GM21423 (cell line): Measurements from ENCODE around the gene CFAP299.

Source experiments
- ATAC-seq: cut with Tn5 transposase; IDR thresholded peaks from one replicate; pipeline ENCODE4 v1.9.1; 2021; ENCODE audit warnings: mild to moderate bottlenecking, moderate library complexity; ENCODE audit not compliant: unreplicated experiment

The CFAP299 gene

GRCh38 chr4:80495865-80496264 lies 160.3 kb downstream of the CFAP299 start:
- ATAC-seq: no peak

DNA sequence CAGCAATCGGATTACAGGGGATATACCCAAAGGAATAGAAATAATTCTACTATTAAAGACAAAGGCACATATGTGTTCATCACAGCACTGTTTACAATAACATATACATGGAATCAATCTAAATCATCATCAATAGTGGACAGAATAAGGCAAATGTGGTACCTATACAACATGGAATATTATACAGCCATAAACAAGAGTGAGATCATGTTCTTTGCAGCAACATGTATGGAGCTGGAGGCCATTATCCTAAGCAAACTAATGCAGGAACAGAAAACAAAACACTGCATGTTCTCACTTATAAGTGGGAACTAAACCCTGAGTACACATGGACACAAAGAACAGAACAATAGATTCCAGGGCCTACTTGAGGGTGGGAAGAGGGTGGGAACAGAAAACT lies 163.2 kb downstream of the CFAP299 start:
- ATAC-seq: no peak

DNA sequence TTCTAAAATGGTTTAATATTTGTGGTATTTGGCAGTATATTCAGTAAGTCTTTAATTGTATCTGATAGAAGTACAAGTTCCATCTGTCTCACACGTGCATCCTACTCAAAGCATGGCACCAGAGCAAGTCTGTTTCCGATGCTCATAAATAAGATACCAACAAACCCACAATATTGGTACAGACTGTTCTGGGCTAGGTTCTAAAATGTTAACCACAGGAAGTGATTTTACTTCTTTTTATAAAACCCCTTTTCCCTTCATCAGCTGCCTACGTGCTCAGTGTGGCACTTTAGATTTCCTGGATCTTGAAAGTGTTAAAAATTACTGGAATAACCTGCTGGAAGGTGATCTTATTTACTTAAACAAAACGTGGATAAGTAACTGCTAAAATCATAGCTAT lies 165.1 kb downstream of the CFAP299 start:
- ATAC-seq: peak; percentile 49

DNA sequence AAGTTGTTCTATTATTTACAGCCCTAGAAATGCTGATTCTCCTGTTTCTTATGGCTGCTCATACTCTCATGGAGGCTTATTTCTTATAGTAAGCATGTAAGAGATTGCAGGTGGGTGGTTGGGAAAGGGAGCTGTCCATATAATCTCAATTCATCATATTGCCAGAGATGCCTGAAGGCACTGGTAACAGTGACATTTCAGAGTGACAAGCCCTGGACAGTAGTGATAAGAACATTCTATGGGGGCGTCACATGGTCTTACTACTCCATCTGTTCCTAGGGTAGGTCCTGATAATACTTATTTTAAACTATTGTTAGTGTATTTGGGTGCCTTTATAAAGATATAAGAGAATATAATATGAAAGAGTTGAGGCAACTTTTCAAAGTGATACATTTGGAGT lies 171.5 kb downstream of the CFAP299 start:
- ATAC-seq: no peak

- ATAC-seq: peak; percentile 92
Measured at GRCh38 chr4:80507507-80507906, 172.0 kb downstream of the CFAP299 start.

GRCh38 chr4:80515496-80515895 lies 180.0 kb downstream of the CFAP299 start:
- ATAC-seq: no peak

GRCh38 chr4:80521438-80521837 lies 185.9 kb downstream of the CFAP299 start:
- ATAC-seq: no peak

DNA sequence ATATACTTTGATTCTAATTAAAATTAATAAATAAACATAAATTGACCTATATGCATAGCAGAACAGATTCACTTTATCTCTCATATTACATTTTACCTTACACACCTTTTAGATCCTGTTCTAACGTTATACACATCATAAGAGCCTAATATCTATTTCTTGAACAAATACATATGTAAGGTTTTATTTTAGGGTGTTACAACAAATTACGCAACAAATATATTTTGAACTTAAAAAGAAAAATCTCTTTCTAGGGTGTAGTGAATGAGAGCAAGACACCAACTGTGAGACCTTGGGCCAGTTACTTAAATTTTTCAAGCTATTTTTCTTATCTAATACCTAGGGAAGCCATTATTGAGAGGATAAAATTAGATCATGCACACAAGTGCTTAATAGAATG lies 191.2 kb downstream of the CFAP299 start:
- no peak for ATAC-seq

- no peak for ATAC-seq
Measured at GRCh38 chr4:80529026-80529425, 193.5 kb downstream of the CFAP299 start.

- ATAC-seq: no peak
Measured at GRCh38 chr4:80532674-80533333, 197.3 kb downstream of the CFAP299 start.

DNA sequence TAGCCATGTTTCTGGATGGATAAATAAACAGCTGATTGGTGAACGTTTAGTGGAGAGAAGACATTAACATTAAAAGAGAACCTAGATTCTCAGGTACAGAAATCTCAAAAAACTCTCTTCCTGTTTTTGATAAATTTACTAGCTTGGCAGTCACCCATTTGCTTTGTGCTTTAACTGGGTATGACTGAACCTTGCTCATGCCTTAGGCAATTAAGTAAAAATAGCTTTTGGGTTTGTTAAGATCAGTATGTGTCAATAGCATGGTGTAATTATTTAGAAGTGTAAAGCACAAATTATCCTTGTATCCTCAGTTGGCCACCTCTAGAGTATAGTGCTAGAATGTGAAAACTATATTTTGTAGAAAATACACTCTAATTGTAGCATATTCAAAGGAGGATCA lies 200.0 kb downstream of the CFAP299 start:
- no peak for ATAC-seq

GRCh38 chr4:80538276-80538926 lies 202.9 kb downstream of the CFAP299 start:
- ATAC-seq: no peak

GRCh38 chr4:80539190-80539589 lies 203.7 kb downstream of the CFAP299 start:
- ATAC-seq: no peak

DNA sequence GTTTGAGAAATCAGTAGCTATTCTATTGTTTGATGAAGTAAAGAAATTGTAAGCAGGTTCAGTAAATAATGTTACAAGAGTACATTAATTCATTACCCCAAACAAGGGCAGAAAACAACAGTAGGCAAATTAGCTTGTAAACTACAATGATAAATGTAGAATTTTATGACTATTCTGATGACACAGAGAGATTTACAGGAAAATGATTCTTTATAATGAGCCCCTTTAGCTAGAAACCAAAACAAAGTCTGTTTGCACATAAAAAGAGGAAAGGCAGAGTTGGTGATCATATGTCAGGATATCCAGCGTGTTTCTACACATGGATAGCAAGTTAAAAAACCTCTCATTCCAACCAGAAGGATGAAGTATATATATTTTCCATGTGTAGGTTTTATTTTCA lies 204.8 kb downstream of the CFAP299 start:
- no peak for ATAC-seq

DNA sequence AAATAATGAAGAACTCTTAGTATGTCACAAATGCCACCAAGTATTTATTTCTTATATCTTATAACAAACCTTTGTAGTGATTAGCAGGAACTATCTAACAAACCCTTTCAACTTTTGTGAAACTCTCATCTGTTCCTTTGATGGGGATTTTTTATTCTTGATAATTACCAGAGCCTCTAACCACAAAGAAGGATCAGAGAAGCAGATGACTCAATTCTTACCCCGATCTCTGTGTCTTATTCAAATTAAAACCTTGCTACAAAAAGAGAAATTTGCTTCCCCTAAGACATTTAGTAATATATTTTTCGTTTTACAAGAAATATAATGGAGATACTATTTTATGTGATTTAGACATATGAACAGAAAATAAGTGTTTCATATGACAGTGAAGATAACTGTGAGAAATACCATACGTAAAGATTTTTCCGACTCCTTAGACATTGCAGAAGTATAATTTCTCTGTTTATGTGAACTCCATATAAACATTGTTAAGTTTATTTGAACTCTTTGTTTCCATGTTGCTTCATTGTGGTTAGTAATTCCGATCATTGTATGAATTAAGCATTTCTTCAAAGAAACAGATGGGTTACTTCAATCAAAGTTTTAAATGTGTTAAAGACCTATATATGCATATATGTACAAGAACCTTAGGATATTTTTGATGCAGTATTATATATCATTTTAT lies 205.4 kb downstream of the CFAP299 start:
- peak; percentile 87 for ATAC-seq

GRCh38 chr4:80542747-80543146 lies 207.2 kb downstream of the CFAP299 start:
- ATAC-seq: no peak

DNA sequence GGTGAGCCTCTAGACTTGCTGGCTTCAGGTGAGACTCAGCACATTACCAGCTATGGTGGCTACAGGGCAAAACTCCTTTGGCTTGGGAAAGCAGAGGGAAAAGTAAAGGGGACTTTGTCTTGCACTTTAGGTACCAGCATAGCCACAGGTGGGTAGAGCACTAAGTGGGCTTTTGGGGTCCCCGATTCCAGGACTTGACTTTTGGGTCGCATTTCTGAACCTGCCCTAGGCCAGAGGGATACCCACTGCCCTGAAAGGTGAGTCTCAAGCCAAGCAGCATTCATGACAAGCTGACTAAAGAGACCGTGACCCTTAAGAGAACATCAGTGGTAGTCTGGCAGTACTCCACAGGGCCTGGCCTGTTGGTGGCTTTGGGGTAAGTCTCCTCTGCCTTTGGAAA lies 224.8 kb downstream of the CFAP299 start:
- ATAC-seq: no peak

- no peak for ATAC-seq
Measured at GRCh38 chr4:80566203-80566872, 230.8 kb downstream of the CFAP299 start.

DNA sequence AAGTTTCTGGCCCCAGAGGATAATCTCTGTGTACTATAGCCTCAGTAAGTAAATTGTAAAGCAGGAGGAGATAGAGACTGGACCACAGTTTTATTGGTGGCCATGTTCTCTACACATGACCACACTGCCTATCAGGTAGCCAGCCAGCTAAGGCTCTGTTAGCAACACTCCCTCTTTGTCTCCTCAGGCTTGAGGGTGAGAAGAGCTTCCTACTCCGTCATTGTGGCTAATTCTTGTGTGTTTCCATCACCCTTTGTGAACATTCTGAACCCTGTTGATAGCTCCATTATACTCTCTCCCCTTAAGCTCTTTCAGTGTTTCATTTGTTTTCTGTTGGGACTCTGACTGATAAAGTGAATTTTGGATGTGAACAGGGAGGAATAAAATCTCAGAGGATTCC lies 233.4 kb downstream of the CFAP299 start:
- no peak for ATAC-seq

DNA sequence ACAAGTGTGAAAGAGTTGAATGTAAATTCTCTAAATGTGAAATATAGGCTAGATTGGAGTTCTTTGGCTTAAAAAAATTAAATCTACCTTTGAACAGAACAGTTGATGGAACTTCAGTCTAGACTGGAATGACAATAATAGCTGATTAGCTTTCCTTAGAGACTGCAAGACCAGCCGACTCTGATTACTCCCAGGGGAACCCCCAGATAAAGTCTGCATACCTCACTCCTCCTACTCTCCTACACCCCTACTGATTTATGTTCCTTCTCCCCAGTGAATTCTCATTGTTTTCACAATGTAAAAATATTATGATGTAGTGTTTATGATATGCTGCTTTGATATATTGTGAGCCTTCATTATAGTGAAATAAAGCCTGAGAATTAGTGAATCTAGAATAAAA lies 241.3 kb downstream of the CFAP299 start:
- ATAC-seq: no peak

GRCh38 chr4:80578001-80578400 lies 242.5 kb downstream of the CFAP299 start:
- ATAC-seq: no peak

GRCh38 chr4:80585542-80585941 lies 250.0 kb downstream of the CFAP299 start:
- no peak for ATAC-seq
